GM18858 (cell line): ENCODE results near the gene NAALAD2.
"Not testable (repeated sequence)": the region's sequence is repeated elsewhere in the genome, so short reads cannot be mapped to it uniquely, and the experiment has no call there.

Source experiments
- ATAC-seq: cut with Tn5 transposase; IDR thresholded peaks from one replicate; pipeline ENCODE4 v1.9.1; 2021; ENCODE audit not compliant: unreplicated experiment

Gene NAALAD2

DNA sequence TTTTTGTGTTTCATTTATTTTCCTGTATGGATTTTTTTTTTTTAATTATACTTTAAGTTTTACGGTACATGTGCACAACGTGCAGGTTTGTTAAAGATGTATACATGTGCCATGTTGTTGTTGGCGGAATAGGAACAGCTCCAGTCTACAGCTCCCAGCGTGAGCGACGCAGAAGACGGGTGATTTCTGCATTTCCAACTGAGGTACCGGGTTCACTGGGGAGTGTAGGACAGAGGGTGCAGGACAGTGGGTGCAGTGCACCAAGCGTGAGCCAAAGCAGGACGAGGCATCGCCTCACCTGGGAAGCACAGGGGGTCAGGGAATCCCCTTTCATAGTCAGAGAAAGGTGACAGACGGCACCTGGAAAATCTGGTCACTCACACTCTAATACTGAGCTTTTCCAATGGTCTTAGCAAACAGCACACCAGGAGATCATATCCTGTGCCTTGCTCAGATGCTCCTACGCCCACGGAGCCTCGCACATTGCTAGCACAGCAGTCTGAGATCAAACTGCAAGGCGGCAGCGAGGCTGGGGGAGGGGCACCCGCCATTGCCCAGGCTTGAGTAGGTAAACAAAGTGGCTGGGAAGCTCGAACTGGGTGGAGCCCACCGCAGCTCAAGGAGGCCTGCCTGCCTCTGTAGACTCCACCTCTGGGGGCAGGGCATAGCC is 105.6 kb downstream of the NAALAD2 start:
- ATAC-seq = not testable (repeated sequence)

DNA sequence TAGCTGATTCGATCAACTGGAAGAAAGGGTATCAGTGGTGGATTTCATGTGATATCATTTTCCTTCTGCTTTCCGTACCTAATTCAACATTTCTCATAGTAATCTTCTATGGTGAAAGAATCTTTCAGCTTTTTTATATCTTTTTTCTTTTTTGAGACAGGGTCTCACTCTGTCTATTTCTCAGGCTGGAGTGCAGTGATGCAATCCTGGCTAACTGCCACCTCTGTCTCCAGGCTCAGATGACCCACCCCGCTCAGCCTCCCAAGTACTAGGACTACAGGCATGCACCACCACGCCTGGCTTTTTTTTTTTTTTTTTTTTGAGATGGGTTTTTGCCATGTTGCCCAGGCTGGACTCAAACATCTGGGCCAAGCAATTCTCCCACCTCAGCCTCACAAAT is 107.0 kb downstream of the NAALAD2 start:
- ATAC-seq = no peak
